RWPE2 (cell line): ENCODE results near the gene ZNF138.
A peak's percentile ranks its signal among the peaks of the same experiment; 100 is the strongest.

Experiments used
- ATAC-seq: fragments of 200-7000 bp; cut with Tn5 transposase; 3 replicates; pipeline ENCODE4 v1.9.1; 2021; ENCODE audit warnings: low read depth
- DNase-seq: peaks from one replicate; pipeline ENCODE4 v3.0.0-alpha.2; 2020; ENCODE audit warnings: low spot score
- H3K27ac ChIP-seq: fragments of 450-650 bp; 2 replicates; pipeline ENCODE4 v1.5.1; 2017; ENCODE audit warnings: mild to moderate bottlenecking; ENCODE audit not compliant: poor library complexity, severe bottlenecking
- H3K27me3 ChIP-seq: fragments of 250-450 bp; sonication (Bioruptor Pico); 2 replicates; pipeline ENCODE4 v1.5.1; 2021; ENCODE audit warnings: mild to moderate bottlenecking, moderate library complexity; ENCODE audit not compliant: insufficient read depth, poor library complexity, severe bottlenecking
- H3K36me3 ChIP-seq: fragments of 250-450 bp; sonication (Bioruptor Pico); 2 replicates; pipeline ENCODE4 v1.5.1; 2020; ENCODE audit warnings: low read depth, mild to moderate bottlenecking, moderate library complexity
- H3K4me1 ChIP-seq: fragments of 250-450 bp; sonication (Bioruptor Pico); 2 replicates; pipeline ENCODE4 v1.5.1; 2021; ENCODE audit warnings: mild to moderate bottlenecking, moderate library complexity; ENCODE audit not compliant: insufficient read depth, poor library complexity, severe bottlenecking
- H3K4me3 ChIP-seq: fragments of 250-450 bp; sonication (Bioruptor Pico); 2 replicates; pipeline ENCODE4 v1.5.1; 2021; ENCODE audit warnings: mild to moderate bottlenecking, moderate library complexity; ENCODE audit not compliant: severe bottlenecking
- H3K9me3 ChIP-seq: fragments of 250-450 bp; sonication (Bioruptor Pico); 2 replicates; pipeline ENCODE4 v1.5.1; 2021; ENCODE audit warnings: mild to moderate bottlenecking, moderate library complexity; ENCODE audit not compliant: severe bottlenecking
- CTCF ChIP-seq: fragments of 450-650 bp; IDR thresholded peaks from one replicate; pipeline ENCODE4 v1.5.1; 2017; ENCODE audit warnings: mild to moderate bottlenecking, moderate library complexity; ENCODE audit not compliant: poor library complexity, severe bottlenecking

Gene ZNF138

DNA sequence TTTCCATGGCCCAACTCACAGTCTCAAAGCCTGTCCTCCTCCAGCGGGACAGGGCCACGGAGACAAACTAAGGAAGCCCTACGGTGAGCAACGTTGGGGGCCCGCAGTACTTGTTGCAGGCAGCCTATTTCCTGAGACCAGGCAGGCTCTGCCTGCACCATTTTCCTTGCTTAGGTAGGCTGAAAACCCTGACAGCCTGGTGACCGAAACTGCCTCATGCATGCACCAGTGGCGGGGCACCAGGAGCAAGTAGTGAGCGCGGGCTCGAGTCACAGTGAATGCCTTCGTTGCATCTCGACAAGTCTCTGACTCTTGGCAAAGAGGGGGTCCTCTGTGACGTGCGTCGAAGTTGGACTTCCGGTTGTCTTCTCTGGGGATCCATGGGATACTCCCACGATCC lies 85.6 kb downstream of the ZNF138 start:
- no peak for TF ChIP-seq CTCF
- Histone ChIP-seq H3K27ac (no peak overlapping the region), H3K4me1 (no peaks in the 10 kb centered on the region), H3K4me3 (no peak overlapping the region), H3K27me3 (peaks cover 17% of the 10 kb centered on the region), H3K9me3 (peaks cover 4% of the 10 kb centered on the region), H3K36me3 (no peaks in the 10 kb centered on the region)
- DNase-seq (no peak), ATAC-seq (no peak)

DNA sequence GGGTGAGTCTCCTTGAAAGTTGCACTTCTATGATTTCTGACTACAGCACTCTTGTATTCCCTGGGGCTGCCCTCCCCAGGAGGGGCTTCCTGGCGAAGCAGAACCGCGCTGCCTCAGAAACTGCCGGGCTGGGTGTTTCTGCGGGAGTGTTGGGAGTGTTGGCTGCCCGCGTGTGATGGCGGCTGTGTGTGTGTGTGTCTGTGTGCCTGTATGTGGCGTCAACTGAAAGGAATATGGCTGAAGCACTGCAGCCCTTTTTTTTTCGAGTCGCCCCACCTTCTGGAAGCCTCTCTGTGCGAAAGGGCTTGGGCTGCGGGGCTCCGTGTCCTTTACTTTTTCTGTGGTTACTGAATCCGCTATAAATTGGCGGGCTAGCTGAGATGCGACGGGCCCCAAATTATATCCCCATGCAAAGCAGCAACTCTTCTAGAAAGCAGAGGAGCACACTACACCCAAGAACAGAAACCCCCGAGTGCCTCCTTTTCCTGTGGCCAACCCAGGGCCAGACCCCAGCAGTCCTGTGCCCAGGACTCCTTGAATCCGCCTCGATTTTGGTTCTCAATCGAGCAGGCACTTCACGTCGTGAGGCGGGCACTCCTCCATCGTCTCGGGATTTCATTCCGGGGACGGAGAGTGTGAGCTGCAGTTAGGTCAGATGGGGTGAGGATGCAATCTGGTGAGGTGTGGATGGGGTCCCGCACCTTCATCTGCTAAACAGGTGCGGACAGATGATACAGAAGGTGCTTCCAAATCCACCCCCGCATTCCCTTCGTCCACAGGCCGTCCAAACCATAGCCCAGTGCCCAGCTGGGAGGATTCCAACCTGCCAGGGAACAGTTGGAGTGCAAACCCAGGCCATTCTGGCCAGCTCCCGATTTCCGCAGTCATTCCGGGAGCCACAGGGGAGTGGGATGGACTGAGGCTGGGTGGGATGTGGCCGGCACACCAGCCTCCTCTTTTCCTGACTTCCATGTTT lies 86.4 kb downstream of the ZNF138 start:
- H3K9me3 ChIP-seq, result peaks cover 4% of the 10 kb centered on the region
- H3K27ac ChIP-seq, result no peak overlapping the region
- H3K27me3 ChIP-seq, result peaks cover 17% of the 10 kb centered on the region
- no peaks in the 10 kb centered on the region for H3K36me3 ChIP-seq
- ATAC-seq (no peak), DNase-seq (no peak)
- no peak for TF ChIP-seq CTCF
- H3K4me1 ChIP-seq, result no peaks in the 10 kb centered on the region
- H3K4me3 ChIP-seq, result no peak overlapping the region

GRCh38 chr7:64881461-64882287 lies 87.4 kb downstream of the ZNF138 start:
- H3K27me3 ChIP-seq, result peaks cover 17% of the 10 kb centered on the region
- DNase-seq (no peak), ATAC-seq (no peak)
- H3K9me3 ChIP-seq, result peaks cover 4% of the 10 kb centered on the region
- no peaks in the 10 kb centered on the region for H3K4me1 ChIP-seq
- no peak for TF ChIP-seq CTCF
- no peak overlapping the region for H3K4me3 ChIP-seq
- no peaks in the 10 kb centered on the region for H3K36me3 ChIP-seq
- H3K27ac ChIP-seq, result no peak overlapping the region

DNA sequence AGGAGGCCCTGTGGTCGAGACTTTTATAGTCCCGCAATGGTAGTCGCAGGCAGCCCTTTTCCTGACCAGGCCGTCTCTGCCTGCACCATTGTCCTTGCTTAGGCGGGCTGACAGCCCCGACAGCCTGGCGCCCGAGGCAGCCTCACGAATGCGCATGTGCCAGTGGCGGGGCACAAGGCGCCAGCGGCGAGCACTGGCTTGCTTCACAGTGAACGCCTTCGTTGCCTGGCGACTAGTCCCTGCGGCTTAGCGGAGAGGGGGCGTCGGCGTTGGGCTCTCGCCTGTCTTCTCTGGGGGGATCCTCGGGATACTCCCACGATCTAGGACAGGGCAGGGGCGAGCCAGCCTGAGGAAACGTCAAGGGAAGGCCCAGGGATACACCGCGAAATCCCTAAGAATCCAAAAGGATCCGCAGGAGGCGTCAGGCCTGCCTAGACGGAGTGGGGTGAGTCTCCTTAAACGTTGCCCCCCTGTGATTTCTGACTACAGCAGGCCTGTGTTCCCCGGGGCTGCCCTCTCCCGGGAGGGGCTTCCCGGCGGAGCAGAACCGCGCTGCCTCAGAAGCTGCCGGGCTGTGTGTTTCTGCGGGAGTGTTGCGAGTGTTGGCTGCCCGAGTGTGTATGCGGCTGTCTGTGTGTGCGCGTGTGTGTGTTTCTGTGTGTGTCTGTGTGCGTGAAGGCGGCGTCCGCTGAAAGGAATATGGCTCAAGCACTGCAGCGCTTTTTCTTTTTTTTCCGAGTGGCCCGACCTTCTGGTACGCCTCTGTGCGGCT lies 88.3 kb downstream of the ZNF138 start:
- Histone ChIP-seq H3K9me3 (peaks cover 4% of the 10 kb centered on the region), H3K27me3 (peaks cover 17% of the 10 kb centered on the region), H3K4me1 (no peaks in the 10 kb centered on the region), H3K36me3 (no peaks in the 10 kb centered on the region), H3K4me3 (no peak overlapping the region), H3K27ac (no peak overlapping the region)
- ATAC-seq, result peak; percentile 62
- no peak for DNase-seq
- TF ChIP-seq CTCF, result no peak
